Activated T-helper 9 cell treated with anti-CD3 and anti-CD28 coated beads, Interleukin-2, amount 50 U/mL, for 16 hours (primary cell): Measurements from ENCODE around the gene TSPY1.
"Not testable (repeated sequence)": the region's sequence is repeated elsewhere in the genome, so short reads cannot be mapped to it uniquely, and the experiment has no call there.

ENCODE experiments used
- DNase-seq: peaks from one replicate; pipeline ENCODE4 v3.0.0-alpha.2; 2020; ENCODE audit warnings: low read depth

TSPY1 gene, protein sequence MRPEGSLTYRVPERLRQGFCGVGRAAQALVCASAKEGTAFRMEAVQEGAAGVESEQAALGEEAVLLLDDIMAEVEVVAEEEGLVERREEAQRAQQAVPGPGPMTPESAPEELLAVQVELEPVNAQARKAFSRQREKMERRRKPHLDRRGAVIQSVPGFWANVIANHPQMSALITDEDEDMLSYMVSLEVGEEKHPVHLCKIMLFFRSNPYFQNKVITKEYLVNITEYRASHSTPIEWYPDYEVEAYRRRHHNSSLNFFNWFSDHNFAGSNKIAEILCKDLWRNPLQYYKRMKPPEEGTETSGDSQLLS

DNA sequence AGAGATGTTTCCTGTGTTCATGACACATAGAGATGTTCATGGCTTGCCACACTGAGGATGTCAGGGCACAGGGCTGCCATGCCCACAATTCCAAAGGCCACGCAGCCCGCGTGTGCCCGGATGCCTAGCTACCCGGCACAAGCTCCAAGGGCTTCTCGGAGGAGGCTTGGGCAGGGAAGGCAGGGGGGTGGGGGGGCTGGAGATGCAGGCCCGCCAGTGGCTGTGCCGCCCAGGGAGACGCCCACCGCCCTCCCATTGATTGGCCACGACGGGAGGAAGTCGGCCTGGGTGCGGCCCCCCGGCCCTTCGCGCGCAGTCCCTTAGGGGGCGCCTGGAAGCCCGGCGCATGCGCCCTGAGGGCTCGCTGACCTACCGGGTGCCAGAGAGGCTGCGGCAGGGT is at the start of gene TSPY1:
TSPY1 (plus strand) TSS at position 301 of the 400 bp plus-strand sequence; CDS start at position 347, 46 bp downstream.
- not testable (repeated sequence) for DNase-seq

DNA sequence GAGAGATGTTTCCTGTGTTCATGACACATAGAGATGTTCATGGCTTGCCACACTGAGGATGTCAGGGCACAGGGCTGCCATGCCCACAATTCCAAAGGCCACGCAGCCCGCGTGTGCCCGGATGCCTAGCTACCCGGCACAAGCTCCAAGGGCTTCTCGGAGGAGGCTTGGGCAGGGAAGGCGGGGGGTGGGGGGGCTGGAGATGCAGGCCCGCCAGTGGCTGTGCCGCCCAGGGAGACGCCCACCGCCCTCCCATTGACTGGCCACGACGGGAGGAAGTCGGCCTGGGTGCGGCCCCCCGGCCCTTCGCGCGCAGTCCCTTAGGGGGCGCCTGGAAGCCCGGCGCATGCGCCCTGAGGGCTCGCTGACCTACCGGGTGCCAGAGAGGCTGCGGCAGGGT is 20.2 kb downstream of the TSPY1 start, which contains the start of gene TSPY9:
TSPY9 (plus strand) TSS at position 301 of the 400 bp plus-strand sequence; CDS start at position 347, 46 bp downstream.
- DNase-seq, result not testable (repeated sequence)

DNA sequence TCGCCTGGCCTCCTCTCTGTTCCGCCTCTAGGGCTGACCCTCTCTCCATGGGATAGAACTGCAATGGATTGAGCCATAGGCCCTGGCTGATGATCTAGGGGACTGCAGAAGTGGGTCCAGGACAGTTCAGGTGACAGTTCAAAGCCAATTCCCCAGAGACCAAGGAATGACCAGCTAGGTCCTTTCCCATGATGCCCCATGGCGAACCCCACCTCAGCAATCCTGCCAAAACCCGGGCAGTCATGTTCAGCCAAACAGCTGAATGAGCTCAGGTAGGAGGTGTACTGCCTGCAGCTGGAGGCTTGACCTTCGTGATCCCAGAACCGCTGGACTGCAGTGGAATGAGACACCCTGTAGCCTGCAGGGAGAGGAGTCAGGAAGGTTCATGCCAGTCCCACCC is 37.6 kb downstream of the TSPY1 start:
- not testable (repeated sequence) for DNase-seq

DNA sequence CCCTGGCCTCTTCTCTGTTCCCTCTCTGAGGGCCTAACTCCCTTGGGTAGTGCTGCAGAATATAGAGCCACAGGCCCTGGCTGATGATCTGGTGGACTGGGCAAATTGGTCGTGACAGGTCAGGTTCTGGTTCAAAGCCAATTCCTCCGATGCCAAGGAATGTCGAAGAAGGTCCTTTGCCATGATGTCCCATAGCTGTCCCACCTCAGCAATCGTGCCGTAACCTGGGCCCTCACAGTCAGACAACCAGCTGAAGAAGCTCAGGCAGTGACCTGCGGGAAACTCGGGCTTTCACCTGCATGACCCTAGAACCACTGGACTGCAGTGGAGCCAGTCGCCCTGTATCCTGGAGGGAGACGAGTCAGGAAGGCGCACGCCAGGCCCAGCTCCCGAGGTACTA is 49.5 kb downstream of the TSPY1 start:
- not testable (repeated sequence) for DNase-seq
